ENCODE measurements around the gene LRRC19.

Gene LRRC19

GRCh38 chr9:26955222-26955903 is 50.1 kb downstream of the LRRC19 start:
- DNase-seq = no peak

GRCh38 chr9:26954050-26954508 is 51.4 kb downstream of the LRRC19 start:
- DNase-seq = no peak

GRCh38 chr9:26951794-26952193 is 53.7 kb downstream of the LRRC19 start:
- DNase-seq = no peak

GRCh38 chr9:26950521-26950920 is 55.0 kb downstream of the LRRC19 start:
- DNase-seq = no peak

- no peak for DNase-seq
Observed at GRCh38 chr9:26949637-26950069, 55.8 kb downstream of the LRRC19 start.

GRCh38 chr9:26947736-26948135 is 57.7 kb downstream of the LRRC19 start:
- peak; percentile 53 to 60 for DNase-seq

GRCh38 chr9:26946753-26947727 is 58.4 kb downstream of the LRRC19 start, which contains the start of gene PLAA:
Gene PLAA (minus strand): TSS chr9:26947242. CDS start chr9:26947045, 197 bp downstream.
- peak; percentile 88 to 90 for DNase-seq

GRCh38 chr9:26945591-26945990 is 59.9 kb downstream of the LRRC19 start:
- DNase-seq = no peak
